Prostate gland (tissue), 2 donors: ENCODE results near the gene ZRANB3.
"Not testable (repeated sequence)": the region's sequence is repeated elsewhere in the genome, so short reads cannot be mapped to it uniquely, and the experiment has no call there.

Experiments
- CTCF ChIP-seq, 4 experiments: fragments of 200-600 bp in 2 of 4; fragments of 450-650 bp in 2 of 4; sonication (generic) in 2 of 4; IDR thresholded peaks; 1 replicate in 3 of 4; 2 replicates in 1 of 4; pipeline ENCODE4 v1.5.1; 2016 to 2019; ENCODE audit warnings: antibody characterized with exemption in 4 of 4, mild to moderate bottlenecking in 2 of 4, moderate library complexity in 2 of 4
- POLR2A ChIP-seq: fragments of 450-650 bp; IDR thresholded peaks from one replicate; pipeline ENCODE4 v1.6.1; 2016; ENCODE audit warnings: antibody characterized with exemption, mild to moderate bottlenecking
- POLR2AphosphoS5 ChIP-seq: sonication (generic); formaldehyde crosslinking; IDR thresholded peaks from one replicate; pipeline ENCODE4 v1.6.1; 2017; ENCODE audit warnings: antibody characterized with exemption

DNA sequence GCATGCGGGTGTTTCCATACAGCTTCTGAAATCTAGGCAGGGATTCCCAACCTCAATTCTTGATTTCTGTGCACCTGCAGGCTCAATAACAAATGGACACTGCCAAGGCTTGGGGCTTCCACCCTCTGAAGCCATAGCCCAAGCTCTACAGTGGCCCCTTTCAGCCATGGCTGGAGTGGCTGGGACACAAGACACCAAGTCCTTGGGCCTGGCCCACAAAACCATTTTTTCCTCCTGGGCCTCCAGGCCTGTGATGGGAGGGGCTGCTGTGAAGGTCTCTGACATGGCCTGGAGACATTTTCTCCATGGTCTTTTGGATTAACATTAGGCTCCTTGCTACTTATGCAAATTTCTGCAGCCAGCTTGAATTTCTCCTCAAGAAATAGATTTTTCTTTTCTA lies 78.0 kb downstream of the ZRANB3 start:
- not testable (repeated sequence) for TF ChIP-seq POLR2A; CTCF (IDR thresholded peaks at IDR 0.05); POLR2AphosphoS5
